Stimulated activated CD4-positive, alpha-beta T cell treated with anti-CD3 and anti-CD28 coated beads, Interleukin-12 subunit alpha, Interleukin-12 subunit beta, amount 100 ng/mL, for 48 hours (primary cell): ENCODE results near the gene WFDC13.
"Not testable (repeated sequence)": the region's sequence is repeated elsewhere in the genome, so short reads cannot be mapped to it uniquely, and the experiment has no call there.

Experiments
- DNase-seq, 3 donors: peaks; one replicate each; pipeline ENCODE4 v3.0.0-alpha.2; 2020; ENCODE audit warnings: low read depth in 2 of 3, low spot score in 1 of 3

The WFDC13 gene, protein sequence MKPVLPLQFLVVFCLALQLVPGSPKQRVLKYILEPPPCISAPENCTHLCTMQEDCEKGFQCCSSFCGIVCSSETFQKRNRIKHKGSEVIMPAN

GRCh38 chr20:45701873-45702272, at the start of gene WFDC13:
WFDC13 (plus strand) TSS chr20:45702038; CDS start chr20:45702124, 86 bp downstream.
- no peak for DNase-seq

- DNase-seq = not testable (repeated sequence)
Measured at GRCh38 chr20:45657038-45657437, 44.8 kb upstream of the WFDC13 start.

DNA sequence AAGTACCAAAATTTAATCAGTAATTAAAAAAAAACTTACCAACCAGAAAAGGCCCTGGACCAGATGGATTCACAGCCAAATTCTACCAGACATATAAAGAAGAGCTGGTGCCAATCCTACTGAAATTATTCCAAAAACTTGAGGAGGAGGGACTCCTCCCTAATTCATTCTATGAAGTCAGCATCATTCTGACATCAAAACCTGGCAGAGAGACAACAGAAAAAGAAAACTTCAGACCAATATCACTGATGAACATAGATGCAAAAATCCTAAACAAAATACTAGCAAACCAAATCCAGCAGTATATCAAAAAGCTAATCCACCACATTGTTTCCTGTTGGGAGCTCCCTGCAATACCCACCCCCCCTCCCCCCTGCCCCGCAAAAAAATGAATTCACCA, 31.7 kb upstream of the WFDC13 start, which contains the start of gene WFDC11:
Gene WFDC11, minus strand, starts transcription at position 101 of the 400 bp plus-strand sequence. CDS start 19,639 bp downstream, outside the sequence.
- no peak for DNase-seq

- DNase-seq = no peak
Measured at GRCh38 chr20:45672765-45673164, 29.1 kb upstream of the WFDC13 start.

DNA sequence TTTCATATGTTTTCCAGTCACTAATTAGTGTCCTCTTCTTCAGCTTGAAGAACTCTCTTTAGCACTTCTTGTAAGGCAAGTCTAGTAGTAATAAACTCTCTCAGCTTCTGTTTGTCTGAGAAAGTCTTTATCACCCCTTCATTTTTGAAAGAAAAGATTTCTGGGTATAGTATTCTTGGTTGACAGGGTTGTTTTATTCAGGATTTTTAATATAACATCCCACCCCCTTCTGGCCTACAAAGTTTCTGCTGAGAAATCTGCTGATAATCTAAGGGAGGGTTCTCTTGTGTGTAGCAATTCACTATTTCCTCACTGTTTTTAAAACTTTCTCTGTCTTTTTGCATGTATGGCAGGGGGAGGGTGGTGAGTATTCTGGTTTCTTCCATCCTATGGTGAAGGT, 22.2 kb upstream of the WFDC13 start:
- no peak for DNase-seq

- DNase-seq = no peak
Measured at GRCh38 chr20:45685896-45686295, 15.9 kb upstream of the WFDC13 start.

- DNase-seq = not testable (repeated sequence)
Measured at GRCh38 chr20:45693346-45693745, 8.5 kb upstream of the WFDC13 start.

GRCh38 chr20:45695496-45695895, 6.3 kb upstream of the WFDC13 start:
- no peak for DNase-seq

DNA sequence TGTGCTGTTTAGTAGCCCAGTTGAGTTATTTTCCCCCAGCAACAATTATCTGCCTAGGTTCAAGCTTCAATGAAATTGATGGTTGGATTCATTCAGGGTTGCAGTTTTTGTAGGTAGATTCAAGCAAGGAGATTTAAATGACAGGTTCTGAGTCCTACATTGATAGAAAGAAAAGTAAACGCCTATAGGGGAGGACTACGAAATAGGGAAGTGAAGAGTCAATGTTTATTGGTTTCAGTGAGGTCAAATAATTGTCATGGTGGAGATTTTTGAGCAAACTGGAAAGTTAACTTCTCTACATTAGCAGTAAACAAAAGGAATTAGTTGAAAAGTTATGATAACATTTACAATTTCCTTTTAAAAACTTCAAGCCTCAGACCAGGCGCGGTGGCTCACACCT, 734 bp upstream of the WFDC13 start:
- no peak for DNase-seq

GRCh38 chr20:45704969-45705637, 3.3 kb downstream of the WFDC13 start, which contains the start of gene WFDC10B:
WFDC10B (minus strand) TSS chr20:45705019; CDS start chr20:45685992, 19,027 bp downstream.
- DNase-seq = no peak

DNA sequence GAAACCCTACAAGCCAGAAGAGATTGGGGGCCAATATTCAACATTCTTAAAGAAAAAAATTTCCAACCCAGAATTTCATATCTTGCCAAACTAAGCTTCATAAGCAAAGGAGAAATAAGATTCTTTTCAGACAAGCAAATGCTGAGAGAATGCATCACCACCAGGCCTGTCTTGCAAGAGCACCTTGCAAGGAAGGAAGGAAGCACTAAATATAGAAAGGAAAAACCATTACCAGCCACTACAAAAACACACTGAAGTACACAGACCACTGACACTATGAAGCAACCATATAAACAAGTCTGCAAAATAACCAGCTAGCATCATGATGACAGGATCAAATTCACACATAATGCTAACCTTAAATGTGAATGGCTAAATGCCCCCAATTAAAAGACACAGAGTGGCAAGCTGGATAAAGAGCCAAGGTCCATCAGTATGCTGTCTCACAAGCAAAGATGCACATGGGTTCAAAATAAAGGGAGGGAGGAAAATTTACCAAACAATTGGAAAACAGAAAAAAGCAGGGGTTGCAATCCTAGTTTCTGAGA, 14.4 kb downstream of the WFDC13 start:
- DNase-seq = not testable (repeated sequence)

DNA sequence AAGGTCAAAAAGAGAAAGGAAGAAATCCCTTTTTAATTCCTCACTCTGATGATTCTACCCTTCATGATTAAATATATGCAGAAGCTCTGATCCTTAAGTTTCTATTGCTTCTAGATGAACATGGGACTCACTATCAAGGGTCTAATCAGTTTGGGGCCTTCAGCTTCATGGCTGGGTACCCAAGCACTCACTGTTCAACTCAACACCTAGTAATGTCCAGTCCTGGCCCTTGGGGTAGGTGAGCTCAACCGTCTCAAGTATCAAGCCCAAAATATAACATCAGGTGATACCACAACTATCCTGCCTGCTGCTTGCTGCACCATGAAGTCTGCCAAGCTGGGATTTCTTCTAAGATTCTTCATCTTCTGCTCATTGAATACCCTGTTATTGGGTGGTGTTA, 20.2 kb downstream of the WFDC13 start, which contains the start of gene SPINT4:
Gene SPINT4, plus strand, starts transcription at position 301 of the 400 bp plus-strand sequence. Its CDS starts 21 bp downstream, at position 322.
- DNase-seq = no peak

DNA sequence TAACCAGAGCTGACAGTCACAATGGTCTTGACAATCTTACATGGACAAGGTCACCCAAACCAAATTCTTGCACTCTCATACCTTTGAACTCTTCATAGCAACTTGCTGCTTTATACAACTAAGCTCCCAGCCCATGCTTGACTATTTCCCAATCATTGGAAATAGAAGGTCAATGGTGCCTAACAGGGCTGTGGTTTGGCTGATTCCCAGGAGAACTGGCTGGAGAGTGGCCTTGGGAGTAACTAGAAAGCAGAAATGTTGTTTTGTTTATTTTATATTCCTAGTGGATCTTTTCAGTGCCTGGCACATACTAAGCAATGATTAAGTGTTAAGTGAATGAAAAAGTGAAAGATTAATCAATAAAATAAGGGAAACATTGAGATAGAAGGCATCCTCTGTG, 23.3 kb downstream of the WFDC13 start:
- DNase-seq = no peak

DNA sequence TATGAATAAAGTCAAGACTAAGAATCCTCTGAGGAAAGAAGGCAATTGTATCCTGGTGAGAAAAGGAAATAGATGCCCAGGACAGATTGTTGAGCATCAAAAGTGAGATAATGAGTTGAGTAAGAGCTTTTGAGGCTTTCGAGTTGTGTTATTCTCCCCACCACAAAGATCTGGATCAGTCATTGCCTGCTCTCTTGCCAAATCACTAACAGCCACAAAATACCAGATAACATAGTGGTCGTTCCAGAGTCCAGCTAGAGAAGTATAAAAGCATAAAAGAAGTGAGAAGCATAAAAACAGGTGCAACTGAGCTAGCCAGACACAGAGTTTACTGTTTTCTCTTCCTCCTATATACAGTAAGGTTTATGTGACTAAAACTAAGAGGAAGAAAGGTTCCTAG, 25.2 kb downstream of the WFDC13 start:
- no peak for DNase-seq

GRCh38 chr20:45732199-45732598, 30.4 kb downstream of the WFDC13 start:
- DNase-seq = no peak

- DNase-seq = no peak
Measured at GRCh38 chr20:45735552-45735951, 33.7 kb downstream of the WFDC13 start.

GRCh38 chr20:45735988-45736387, 34.1 kb downstream of the WFDC13 start:
- no peak for DNase-seq

DNA sequence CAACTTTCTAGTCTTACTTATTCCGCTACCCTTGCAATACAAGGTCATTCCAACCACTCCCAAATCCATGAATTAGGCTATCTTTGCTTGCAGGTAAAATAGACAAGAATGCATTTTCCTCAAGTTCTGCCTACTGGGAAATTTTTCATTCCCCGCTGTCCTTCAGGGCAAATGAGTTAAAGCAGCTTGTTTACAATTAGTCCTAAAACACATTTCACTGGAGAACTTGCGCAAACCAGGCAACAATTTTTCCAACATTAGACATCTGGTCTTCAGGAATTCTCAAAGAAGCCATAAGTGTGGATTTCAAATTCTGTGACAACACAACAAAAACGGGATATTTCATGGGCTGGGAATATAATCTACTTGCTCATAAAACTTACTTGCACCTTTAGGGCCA, 40.8 kb downstream of the WFDC13 start:
- no peak for DNase-seq

DNA sequence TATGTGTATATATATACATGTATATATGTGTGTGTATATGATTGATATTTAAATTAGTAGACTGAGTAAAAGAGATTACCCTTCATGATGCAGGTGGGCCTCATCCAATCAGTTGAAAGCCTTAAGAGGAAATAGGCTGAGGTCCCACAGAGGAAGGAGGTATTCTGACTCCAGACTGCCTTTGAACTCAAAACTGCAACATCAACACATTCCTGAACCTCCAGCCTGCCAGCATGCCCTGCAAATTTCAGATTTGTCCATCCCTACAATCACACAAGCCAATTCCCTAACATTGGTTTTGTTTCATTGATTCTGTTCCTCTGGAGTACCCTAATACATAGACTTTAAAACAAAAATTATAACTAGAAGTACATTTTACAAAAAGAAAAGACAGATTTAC, 43.2 kb downstream of the WFDC13 start:
- DNase-seq = no peak

GRCh38 chr20:45751721-45752120, 49.9 kb downstream of the WFDC13 start:
- DNase-seq = no peak

DNA sequence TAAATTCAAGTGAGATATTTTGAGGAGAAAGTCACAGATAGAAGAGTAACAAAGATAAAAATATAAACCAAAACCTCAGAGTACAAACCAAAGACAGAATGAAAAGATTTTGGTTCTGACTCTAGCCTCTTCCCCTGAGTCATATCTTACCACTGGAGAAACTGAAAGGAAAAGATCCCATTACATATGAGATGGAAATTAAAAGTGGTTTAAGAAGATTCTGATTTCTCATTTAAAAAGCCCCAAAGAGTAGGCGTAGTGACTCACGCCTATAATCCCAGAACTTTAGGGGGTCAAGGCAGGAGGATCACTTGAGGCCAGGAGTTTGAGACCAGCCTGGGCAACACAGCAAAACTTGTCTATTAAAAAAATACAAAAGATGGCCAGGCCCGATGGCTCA, 50.9 kb downstream of the WFDC13 start:
- DNase-seq = no peak

DNA sequence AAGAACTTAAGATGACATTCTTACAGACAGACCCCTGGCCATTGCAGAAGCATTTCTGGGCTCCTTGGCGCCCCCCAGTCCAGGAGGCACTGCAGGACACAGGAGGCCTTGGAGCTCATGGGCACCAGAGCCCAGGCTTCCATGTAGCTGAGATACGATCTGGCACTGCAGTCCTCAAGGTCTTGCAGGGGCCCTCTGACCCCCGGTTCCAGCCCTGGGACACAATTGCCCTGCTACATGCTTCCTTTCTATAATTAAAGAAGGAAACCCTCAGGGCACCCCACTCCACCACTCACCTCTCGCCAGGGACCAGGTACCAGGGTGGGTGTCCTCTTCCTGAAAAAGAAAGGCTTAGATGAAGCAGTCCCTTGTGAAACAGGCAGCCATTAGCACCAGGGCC, 56.3 kb downstream of the WFDC13 start:
- no peak for DNase-seq
